ENCODE data around the gene BCAN. TPM values are rescaled to one million over a fixed set of nuclear protein-coding genes. Genes with fewer than 3 reads are reported as not detected.

Gene BCAN
- total RNA-seq, 1 donor from 2014 or later: not detected

DNA sequence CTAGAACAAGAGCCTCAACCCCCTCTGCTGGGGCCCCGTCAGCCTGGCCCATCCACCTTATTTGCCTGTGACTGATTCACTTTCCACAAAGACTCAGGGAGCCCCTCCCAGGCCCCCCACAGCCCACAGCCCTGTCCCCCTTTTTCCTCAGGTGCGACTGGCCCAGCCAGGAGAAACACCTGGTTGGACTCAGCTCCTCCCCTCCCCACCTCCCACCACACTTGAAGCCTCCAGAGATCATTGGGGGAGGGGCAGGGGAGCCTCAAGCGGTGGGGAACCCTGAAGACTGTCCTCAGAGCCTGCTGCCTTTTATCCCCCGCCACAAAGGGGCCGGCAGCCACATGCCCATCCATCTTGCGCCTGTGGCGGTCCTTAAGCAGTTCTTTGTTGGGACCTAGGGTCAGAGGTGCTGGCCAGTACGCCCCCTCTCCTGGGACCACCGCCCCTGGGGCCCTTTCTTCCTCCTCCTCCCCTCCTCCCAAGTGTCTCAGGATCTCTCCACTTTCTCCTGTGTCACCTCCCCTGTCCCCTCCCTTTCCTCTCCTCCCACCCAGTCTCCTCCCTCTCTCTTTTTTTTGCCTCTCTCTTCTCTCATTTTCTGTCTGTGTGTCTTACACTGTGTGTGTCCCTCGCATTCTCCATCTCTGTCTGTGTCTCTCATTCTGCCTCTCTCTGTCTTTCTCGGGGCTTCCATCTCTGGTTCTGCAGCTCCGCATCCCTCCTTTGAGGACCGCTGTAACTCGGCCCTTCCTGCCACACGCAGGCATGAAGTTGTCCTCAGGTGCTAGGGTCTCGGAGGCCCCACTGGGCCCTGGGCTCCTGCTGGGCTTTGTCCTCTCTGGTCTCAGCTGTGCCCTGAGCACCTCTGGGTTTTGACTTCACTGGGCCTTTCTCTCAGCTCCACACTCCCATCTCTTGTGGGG is 51.3 kb downstream of the BCAN start:
- intact Hi-C loops (cut with micrococcal nuclease): no loop called here

DNA sequence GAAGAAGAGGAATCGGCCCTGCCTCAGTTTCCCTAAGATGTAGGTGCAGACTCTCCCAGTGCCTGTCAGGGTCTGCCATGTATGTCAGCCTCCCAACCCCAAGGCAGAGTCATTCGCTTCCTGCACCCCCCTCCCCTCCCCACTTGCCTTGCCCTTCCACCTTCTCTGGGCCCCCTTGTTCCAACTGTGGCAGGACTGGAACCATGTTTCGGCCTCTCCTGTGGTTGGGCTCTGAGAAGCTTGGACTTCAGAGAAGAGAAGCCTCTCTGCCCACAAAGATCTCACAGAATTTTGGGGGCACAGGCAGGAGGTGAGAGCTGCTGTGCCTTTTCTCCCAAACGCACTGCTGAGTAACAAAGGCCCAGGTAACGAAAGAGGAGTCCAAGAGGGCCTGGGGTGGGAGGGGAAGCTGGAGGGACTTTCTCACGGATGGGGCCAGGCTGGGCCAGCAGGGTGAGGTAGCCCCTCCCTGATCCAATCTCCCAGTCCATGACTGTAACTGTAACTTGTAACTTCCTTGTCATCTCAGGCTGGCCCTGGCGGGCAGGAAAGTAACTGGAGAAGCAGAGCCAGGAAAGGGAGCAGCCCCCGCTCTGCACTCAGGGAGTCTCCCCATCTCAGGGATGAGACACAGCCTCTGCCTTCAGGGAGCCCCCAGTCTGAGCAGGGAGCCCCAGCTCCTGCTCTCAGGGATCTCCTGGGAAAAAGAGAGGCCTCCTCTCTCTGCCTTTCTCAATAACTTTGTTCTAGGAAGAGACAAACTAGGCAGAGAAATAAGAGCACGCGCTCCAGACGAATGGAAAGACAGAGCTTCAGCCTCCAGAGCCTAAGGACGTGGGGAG is 52.2 kb downstream of the BCAN start:
- intact Hi-C loops (cut with micrococcal nuclease): no loop called here

DNA sequence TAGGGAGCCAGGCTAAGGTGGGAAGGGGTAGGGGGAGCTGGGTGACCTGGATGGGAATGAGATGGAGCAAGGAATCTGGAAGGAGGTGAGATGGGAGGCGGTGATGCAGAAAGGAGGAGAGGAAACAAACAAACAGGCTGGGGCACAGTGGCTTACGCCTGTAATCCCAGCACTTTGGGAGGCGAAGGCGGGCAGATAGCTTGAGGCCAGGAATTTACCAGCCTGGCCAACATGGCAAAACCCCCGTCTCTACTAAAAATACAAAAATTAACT is 52.7 kb downstream of the BCAN start:
- intact Hi-C loops (cut with micrococcal nuclease): no loop called here

DNA sequence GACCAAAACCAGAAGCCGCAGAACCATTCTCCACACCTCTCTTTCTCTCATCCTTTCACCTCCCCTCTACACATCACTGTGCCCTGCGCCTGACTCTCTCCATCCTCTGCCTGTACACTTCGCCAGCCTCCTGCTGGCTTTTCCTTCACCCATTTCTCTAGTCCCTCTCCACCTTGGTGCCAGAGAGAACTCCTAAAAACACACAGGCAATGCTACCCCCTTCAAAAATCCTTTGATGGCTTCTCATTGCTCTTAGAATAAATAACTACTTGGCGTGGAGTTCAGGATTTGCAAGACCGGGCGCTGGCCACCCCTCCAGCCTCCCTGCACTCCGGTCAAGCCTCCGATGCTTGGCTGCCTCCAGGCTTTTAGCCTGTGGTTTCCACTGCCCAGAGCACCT is 54.8 kb downstream of the BCAN start:
- intact Hi-C loops (cut with micrococcal nuclease): no loop called here

DNA sequence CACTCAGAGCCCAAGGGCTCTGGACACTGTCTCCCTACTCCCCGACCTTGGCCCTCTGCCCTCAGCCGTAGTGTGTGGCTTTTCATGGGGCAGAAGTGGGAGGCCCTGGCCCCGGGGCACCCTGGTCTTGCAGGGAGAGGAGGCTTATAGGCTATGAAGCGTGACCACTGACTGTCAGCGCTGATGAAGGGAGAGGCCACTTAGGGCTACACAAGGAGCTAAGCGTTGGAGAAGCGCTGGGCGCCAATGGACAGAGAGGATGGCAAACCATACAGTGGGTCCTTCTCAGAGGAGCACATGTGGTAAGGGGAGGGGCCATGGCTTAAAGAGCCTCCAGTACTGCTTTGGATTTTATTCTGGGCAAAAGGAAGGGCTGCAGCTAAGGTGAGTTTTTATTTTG is 55.6 kb downstream of the BCAN start:
- intact Hi-C loops (cut with micrococcal nuclease): no loop called here

DNA sequence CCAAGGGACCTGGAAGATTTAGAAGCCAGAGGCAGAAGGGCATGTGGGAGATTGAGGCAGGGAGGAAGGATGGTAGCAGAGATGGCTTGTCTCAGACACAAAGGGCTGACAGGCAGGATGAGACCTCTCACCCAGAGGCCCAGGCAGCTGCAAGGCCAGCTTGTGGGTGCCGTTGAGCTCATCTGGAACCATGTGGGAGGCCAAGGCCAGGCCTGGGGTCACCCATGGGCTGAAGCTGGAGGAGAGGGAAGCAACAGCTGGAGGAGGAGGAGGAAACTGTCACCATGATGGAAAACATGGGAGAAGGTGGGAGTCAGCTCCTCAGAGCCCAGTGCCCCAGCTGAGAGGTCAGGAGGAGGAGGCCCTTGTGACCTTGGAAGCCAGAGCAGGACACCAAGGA is 57.1 kb downstream of the BCAN start:
- intact Hi-C loops (cut with micrococcal nuclease): no loop called here

DNA sequence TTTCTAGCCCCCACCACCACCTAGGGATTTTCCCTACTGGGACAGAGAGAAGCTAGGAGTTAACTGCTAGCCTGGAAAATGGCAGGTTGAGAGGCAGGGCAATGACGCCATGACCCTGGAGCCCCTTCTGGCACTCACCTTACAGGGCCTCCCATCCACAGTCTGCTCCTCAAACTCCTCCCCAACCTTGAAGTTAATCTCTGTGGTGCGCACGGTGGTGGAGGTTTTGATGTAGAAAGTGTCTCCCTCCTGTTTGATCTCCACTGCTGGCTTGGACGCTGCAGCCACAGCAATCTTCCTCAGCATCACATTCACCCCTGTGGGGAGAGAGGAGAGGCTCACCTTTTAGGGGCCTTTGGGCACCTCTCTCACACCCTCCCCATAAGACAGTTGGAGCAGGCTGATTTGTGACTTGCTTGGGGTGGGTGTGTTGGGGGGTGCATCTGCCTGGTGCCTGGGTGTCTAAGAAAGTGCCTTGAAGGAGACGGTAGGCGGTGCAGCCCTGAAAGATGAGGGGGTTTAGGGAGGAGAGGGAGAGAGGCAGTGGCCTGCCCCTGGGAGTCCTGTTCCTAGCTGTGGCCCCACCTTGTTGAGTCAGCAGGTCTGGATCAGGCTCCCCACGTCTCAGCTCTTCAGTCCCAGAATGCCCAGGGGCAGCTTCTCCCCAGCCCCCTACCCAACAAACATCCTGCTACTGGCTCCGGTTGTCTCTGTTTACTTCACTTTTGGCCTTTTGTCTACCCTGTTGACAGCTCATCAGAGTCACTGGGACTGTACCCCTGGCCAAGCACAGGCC is 59.0 kb downstream of the BCAN start:
- intact Hi-C loops (cut with micrococcal nuclease): no loop called here

DNA sequence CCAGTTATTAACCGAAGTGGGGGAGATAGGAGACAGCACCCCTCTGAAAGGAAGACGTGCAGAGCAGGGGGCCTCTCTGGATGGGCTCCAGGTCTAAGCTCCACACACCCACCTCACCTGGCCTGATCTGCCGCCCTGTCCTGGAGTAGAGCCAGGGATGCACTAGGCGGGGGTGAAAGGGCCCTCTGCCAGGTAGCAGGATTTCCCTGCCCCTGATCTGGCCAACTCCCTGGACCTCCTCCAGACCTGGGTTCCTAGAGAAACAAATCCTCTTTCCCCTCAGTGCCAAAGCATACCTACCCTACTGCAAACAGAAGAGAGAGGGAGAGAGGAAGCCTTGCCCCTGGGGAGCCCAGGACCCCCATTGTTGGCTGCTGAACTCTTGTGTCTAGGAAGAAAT is 61.4 kb downstream of the BCAN start:
- intact Hi-C loops (cut with micrococcal nuclease): no loop called here

DNA sequence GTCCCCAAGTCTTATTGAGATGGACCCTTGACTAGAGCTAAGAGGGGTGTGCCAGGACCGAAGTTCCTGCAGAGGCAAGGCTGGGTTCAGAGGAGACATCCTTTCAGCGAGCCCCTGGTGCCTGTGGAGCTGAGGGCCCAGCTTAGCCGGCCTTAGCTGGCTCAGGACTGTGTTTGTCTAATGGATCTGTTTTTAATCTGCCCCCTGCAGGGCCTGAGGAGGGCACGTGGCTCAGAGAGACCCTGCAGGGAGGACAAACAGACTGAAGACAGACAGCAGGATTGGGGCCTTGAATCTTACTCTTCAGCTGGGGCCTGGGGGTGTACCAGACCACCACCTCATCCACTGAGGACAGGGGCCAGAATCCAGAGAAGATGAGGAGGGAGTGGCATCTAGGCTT is 61.8 kb downstream of the BCAN start:
- intact Hi-C loops (cut with micrococcal nuclease): no loop called here

DNA sequence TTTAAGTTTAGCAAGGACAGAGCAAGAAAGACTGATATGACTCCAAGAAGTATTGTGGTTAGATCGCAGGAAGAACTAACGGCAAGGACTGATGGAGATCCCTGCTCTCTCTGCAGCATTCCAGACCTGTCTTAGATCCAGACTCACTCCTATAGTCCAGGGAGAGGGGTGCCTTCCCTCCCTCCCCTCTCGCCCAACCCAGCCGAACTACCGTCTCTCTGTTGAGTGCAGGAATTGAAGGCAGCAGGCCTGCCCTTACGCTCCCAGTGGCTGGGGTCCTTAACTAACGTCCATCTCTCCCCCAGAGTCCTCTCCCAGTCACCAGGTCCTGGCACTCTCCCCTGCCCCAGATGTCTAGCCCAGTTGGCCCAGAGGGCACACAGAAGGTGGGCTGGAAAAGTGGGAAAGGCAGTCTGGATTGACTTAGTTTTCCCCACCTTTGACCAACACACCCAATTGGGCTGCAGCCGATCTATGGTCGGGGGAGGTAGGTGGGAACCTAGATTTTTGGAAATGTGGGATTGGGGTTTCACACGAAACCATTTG is 62.3 kb downstream of the BCAN start:
- intact Hi-C loops (cut with micrococcal nuclease): no loop called here

DNA sequence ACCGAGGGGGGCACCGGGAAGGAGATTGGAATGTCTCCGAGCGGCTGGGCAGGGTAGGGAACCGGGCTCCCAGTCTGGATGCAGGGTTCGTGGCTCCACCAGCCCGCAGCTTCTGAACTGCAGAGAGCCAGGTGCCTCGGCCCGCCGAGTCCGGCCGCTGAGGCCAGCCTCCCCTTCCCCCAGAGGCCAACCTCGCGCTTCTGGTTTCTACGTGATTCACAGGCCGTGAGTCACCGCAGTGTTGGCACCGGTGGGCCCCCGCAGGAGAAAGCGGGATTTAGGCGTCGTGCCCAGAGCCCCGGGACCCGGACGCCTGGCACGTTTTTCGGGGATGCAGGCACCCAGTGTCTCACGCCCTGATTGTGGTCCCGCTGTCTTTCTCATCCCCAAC is 63.0 kb downstream of the BCAN start:
- intact Hi-C loops (cut with micrococcal nuclease): no loop called here

DNA sequence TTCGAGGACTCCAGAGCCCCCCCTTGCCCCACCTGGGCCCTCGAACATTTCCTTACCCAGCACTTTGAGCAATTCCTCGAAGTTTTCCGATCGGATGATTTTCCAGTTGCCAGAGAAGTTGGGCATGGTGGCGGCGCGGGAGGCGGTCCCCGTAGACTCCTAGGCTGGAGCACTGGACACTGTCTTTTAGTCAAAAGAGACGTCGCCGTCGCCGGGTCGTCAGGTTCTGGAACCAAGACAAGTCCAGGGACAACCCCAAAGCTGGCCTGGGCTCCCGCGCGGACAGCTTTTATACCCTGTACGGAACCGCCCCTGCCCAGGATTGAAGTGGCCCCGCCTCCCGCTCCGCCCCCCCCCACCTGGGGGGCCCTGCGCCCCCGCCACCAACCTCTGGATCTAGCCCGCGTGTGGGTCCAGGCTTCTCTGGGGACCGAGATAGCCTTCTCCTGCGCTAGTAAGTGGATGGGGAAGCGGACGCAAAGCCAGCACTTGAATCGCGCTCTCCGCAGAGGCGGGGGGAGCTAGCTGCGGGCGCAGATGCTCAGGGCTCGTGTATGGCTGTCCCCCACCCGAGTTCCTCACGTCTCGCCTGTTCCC is 63.5 kb downstream of the BCAN start, which contains the start of gene CRABP2:
CRABP2 (minus strand) TSS at position 263 of the 597 bp plus-strand sequence; CDS start at position 126, 137 bp downstream.
- intact Hi-C loops (cut with micrococcal nuclease): no loop called here

DNA sequence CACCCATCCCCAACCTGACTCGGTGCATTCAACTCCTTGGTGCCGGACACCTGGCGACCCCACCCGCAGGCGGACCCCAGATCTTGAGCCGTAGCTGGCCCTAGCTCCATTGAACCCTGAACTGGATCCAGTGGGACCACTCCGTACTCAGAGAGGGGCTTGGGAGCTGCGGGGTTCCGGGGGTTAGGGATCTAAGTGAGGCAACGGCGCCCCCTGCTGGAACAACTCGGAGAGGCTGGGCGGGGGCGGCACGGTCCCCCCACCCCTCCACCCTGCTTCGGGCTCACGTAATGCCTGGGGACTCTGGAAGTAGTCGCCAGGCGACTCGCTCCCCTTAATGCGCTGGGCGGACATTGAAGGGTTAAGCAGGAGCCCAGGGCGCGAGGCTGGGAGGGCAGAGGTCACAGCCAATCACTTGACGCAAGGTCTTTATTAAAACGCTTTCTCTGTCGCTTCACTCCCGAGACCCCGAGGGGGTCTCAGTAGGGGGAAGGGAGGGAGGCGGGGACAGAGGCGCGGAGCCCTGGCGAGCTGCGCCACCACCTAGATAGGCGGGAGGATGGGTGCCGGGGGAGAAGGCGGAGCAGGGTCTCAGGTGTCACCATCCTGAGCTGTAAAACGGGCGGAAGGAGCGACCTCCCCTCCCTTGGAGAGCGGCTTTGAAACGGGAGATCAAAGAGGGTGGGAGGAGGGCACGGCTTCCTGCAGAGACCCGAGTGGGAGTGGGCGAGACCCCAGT is 64.2 kb downstream of the BCAN start:
- intact Hi-C loops (cut with micrococcal nuclease): loop anchor here (1.0 kb wide), 2 partner anchors 17 to 46 kb away; no protein-coding TSS in a partner anchor

DNA sequence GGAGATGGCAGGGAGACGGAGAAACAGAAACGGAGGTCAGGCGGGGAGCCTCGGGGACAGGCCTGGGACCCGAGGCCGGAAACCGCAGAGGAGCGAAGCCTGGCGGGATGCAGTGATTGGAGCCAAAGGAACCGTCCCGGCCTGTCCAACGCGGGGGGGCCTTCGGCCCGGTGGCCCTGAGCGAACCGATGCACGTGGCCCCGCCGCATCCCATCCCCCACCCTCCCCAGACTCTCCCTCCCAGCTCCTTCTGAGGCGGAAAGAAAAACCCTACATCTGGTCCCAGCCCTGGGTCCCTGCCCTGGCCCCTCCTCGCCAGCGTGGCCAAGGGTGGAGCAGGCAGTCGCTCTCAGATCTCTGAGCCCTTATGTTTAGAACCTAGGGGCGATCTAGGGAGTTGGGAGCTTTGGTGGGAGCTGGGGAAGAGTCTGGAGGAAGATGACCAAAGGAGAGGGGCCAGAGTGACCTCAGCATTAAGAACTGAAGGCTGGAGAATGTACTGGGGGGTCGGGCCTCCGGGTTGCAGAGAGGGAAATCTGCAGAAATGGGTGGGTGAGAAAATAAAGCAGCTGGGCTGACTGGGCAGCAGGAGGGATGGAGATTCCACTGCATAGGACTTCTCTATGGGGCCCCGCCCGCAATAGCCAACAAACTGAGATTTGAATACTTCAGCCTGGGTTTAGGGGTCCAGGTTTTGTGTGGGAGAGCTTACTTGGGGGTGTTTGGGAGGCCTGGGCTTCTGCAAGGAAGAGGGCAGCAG is 64.9 kb downstream of the BCAN start:
- intact Hi-C loops (cut with micrococcal nuclease): loop anchor here (1.0 kb wide), 2 partner anchors 18 to 47 kb away; no protein-coding TSS in a partner anchor

DNA sequence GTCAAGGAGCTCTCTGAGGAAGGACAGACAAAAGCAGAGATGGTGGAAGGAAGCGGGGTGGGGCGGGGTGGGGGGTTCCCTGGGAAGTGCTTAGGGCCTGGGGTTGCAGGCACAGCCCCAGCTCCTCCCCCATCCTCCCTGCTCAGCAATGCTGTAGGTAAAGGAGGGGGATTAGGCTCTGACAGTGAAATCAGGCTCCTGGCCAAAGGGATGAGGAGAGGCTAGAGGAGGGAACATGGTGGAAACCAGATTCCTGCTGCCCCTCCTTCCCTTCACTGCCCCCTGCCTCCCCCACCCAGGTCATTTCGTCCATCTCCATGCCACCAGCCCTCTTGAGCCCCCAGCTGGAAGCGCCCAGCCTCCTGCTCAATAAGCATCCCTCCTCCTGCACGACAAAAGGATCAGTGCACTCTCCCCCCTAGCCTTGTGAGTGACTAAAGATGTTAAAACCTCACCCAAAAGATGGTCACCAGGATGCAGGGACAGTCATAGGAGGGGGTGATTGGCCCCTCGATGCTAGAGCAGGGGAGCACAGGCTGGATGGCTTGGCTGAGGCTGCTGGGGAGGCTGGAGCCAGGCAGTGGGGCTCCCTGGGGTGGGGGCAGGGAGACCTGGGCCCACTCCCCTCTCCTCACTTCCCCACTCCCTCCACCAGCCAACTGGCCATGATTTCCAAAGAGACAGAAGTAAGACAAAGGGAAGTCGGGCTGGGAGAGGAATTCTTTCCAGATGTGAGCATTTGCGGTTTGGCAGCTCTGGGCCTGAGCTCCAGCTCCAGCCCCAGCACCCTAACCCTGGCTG is 65.7 kb downstream of the BCAN start:
- intact Hi-C loops (cut with micrococcal nuclease): no loop called here

DNA sequence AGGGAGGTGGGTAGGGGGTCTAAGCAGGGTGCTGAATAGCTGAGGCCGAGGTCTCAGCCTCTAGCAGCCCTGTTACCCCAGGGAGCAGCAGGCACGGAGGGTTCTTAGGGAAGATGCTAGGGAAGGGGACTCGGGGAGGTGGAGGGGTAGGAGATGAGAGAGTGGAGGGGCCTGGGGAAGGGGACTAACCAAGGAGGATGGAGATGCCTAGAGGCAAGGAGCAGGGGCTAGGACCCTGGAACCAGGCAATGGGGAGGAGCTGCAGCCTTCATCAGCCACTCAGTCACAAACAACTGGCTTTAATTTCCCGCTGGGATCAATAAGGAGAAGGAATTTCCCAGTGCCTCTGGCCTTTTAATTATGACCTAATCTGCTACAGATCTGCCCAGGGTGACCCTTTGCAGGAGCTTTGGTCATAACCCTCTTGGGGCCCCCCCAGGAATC is 66.3 kb downstream of the BCAN start:
- intact Hi-C loops (cut with micrococcal nuclease): no loop called here

DNA sequence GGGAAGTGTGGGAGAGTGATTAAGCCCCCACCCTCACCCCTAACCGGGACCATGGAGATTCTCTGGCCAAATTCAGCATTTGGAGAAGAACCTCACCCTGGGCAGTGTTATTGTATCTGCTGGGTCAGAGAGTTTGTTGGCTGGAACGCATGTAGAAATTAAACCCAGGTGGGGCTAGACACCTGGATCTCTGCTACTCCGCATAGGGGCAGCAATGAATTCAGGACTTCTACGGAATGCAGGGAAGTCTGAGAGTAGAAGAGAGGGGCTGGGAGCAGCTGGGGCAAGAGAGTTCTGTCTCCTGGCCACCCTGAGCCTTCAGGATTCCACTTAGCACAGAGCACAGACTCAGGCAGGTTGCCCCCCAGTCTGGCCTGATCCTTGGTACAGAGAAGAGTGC is 67.1 kb downstream of the BCAN start:
- intact Hi-C loops (cut with micrococcal nuclease): no loop called here

Measured in T-helper 2 cell treated with Interferon-gamma antibody and Interleukin-4, amounts not matched to agents 100 ng/mL and 5 ng/mL, for 36 hours (primary cell).